GM12878 (cell line): Measurements from ENCODE around the gene ARHGAP26. TPM values are rescaled to one million over a fixed set of nuclear protein-coding genes. Genes with fewer than 3 reads are reported as not detected.

Source experiments
- ATAC-seq: fragments of 200-7000 bp; cut with Tn5 transposase; 3 replicates; pipeline ENCODE4 v1.9.1; 2020; ENCODE audit warnings: mild to moderate bottlenecking, moderate library complexity
- BruUV-seq: library from RNA; stranded (reverse); fragments of 400-500 nt; replicated peaks from 2 replicates; lab custom pipeline; 2021; lab: Mats Ljungman, UMichigan
- CTCF ChIA-PET: fragments of 300-600 bp; sonication (Branson Sonifier 250); formaldehyde crosslinking; extraction: SDS; loops from one replicate; lab custom pipeline; 2021; ENCODE audit warnings: inconsistent platforms; lab: Yijun Ruan, JAX
- POLR2A ChIA-PET: fragments of 350-600 bp; formaldehyde crosslinking; extraction: SDS; loops from one replicate; lab custom pipeline; 2021; ENCODE audit warnings: inconsistent platforms; lab: Charles Lee
- RAD21 ChIA-PET: fragments of 300-600 bp; sonication (Branson Sonifier 250); formaldehyde crosslinking; loops from one replicate; lab custom pipeline; 2023; ENCODE audit warnings: antibody characterized with exemption; ENCODE audit not compliant: unreplicated experiment; lab: Charles Lee
- SMC1A ChIA-PET: fragments of 300-600 bp; sonication (Branson Sonifier 250); formaldehyde crosslinking; loops from one replicate; lab custom pipeline; 2023; ENCODE audit not compliant: unreplicated experiment, uncharacterized antibody; lab: Charles Lee
- DNase-seq: peaks from one replicate; pipeline ENCODE4 v3.0.0-alpha.2; 2011; ENCODE audit warnings: low read depth, low spot score
- FAIRE-seq: peaks from 3 replicates; lab custom pipeline; 2011; peaks lifted over from hg19 to GRCh38; lab: Jason Lieb, UNC
- H2AFZ ChIP-seq: 2 replicates; pipeline ENCODE4 v1.6.0; 2011; ENCODE audit warnings: low read depth, low read length, control low read depth; ENCODE audit not compliant: control insufficient read depth
- H3K27ac ChIP-seq: 2 replicates; pipeline ENCODE4 v1.5.1; 2011; ENCODE audit warnings: control low read depth; ENCODE audit not compliant: control insufficient read depth, insufficient read depth
- H3K27me3 ChIP-seq, 2 experiments: replicated peaks in 1 of 2; 2 replicates each; pipeline versions ENCODE4 v1.6.0 to v1.6.1; 2011; ENCODE audit warnings: low read length in 1 of 2; ENCODE audit not compliant: control insufficient read depth in 2 of 2, insufficient read depth in 2 of 2
- H3K36me3 ChIP-seq, 2 experiments: 2 replicates each; pipeline ENCODE4 v1.5.1; 2011; ENCODE audit warnings: low read length in 1 of 2; ENCODE audit not compliant: control insufficient read depth in 2 of 2, insufficient read depth in 2 of 2
- H3K4me1 ChIP-seq: 2 replicates; pipeline ENCODE4 v1.6.1; 2011; ENCODE audit warnings: mild to moderate bottlenecking, low read length, moderate library complexity, mixed read lengths; ENCODE audit not compliant: control insufficient read depth, insufficient read depth
- H3K4me2 ChIP-seq: 2 replicates; pipeline ENCODE4 v1.6.0; 2011; ENCODE audit warnings: control low read depth; ENCODE audit not compliant: control insufficient read depth, insufficient read depth
- H3K4me3 ChIP-seq: fragments of 200-600 bp; sonication (generic); 2 replicates; pipeline ENCODE4 v1.5.1; 2016
- H3K79me2 ChIP-seq: 2 replicates; pipeline ENCODE4 v1.6.0; 2011; ENCODE audit warnings: low read length; ENCODE audit not compliant: control insufficient read depth, insufficient read depth
- H3K9ac ChIP-seq: 2 replicates; pipeline ENCODE4 v1.8.0; 2011; ENCODE audit warnings: low read length, control low read depth, mixed read lengths; ENCODE audit not compliant: control insufficient read depth, insufficient read depth
- H3K9me3 ChIP-seq: replicated peaks from 3 replicates; pipeline ENCODE4 v1.5.1; 2011; ENCODE audit warnings: mild to moderate bottlenecking, low read length; ENCODE audit not compliant: control insufficient read depth, insufficient read depth
- H4K20me1 ChIP-seq: 2 replicates; pipeline ENCODE4 v1.6.0; 2011; ENCODE audit not compliant: control insufficient read depth, insufficient read depth
- BRCA1 ChIP-seq: IDR thresholded peaks from 2 replicates; pipeline ENCODE4 v1.6.1; 2011; ENCODE audit warnings: low read depth, low read length, improper control_type of control experiment
- CHD1 ChIP-seq: IDR thresholded peaks from 2 replicates; pipeline ENCODE4 v1.6.1; 2012; ENCODE audit warnings: low read depth, low read length, improper control_type of control experiment
- DPF2 ChIP-seq: fragments of 450-650 bp; IDR thresholded peaks from 2 replicates; pipeline ENCODE4 v1.6.1; 2017; ENCODE audit warnings: mild to moderate bottlenecking
- RFX5 ChIP-seq: IDR thresholded peaks from 2 replicates; pipeline ENCODE4 v1.6.1; 2011; ENCODE audit warnings: low read depth, low read length, improper control_type of control experiment
- ZNF274 ChIP-seq: IDR thresholded peaks from one replicate; pipeline ENCODE4 v1.8.0; 2011; ENCODE audit not compliant: insufficient read length, insufficient read depth
- WGBS: methylation state at CpG from one replicate; pipeline ENCODE4 v1.1.6; 2016; ENCODE audit warnings: low lambda C conversion rate; ENCODE audit not compliant: insufficient replicate concordance, insufficient coverage; ENCODE audit errors: missing lambda C conversion rate; 5-methylcytosine and 5-hydroxymethylcytosine counted together
- in situ Hi-C: fragments of 300-500 bp; cut with MboI; formaldehyde crosslinking; loops from 9 replicates; pipeline ENCODE4 v1.14.3; 2018; ENCODE audit warnings: mixed read lengths
- intact Hi-C: fragments of 100-400 bp; cut with micrococcal nuclease; formaldehyde crosslinking; loops from one replicate; pipeline ENCODE4 v1.14.2; 2022; ENCODE audit not compliant: unreplicated experiment
- polyA plus RNA-seq, 11 experiments: library from polyadenylated mRNA; depleted of rRNA in 4 of 11; unstranded in 6 of 11; stranded (reverse) in 5 of 11; fragments of >200 nt; fragmentation: Nextera tagmentation in 4 of 11; fragmentation: Illumina TruSeq in 1 of 11; extraction: Ambion mirVana in 4 of 11; extraction: Trizol in 1 of 11; gene quantifications; 1 replicate in 1 of 11; 2 replicates in 10 of 11; pipeline versions ENCODE4 v1.2.1 to v1.2.3, GENCODE V29; 2011 to 2016; ENCODE audit warnings: inconsistent platforms in 2 of 11, missing spikeins in 2 of 11, low read depth in 1 of 11
- total RNA-seq, 4 experiments: library from RNA; depleted of rRNA in 3 of 4; stranded (reverse); fragments of >200 nt in 3 of 4; fragmentation: Illumina TruSeq in 1 of 4; extraction: Trizol in 1 of 4; gene quantifications; 2 replicates each; pipeline versions ENCODE4 v1.2.1 to v1.2.3, GENCODE V29; 2013 to 2021

Gene ARHGAP26
- total and polyA plus RNA-seq, 10 of the 15 experiments (the other 5 are each of a cell fraction or from before 2014, with no cell fraction given), result 9.4 to 41.5 (median 19.3) TPM

GRCh38 chr5:143135832-143136551 lies 365.8 kb downstream of the ARHGAP26 start:
- BruUV-seq, result no TSS peak
- ChIA-PET RAD21 (interaction anchor here (1.0 to 2.0 kb wide), 6 partner anchors 16 to 95 kb away, joined by 3 to 5 read pairs (median 3); no protein-coding TSS in a partner anchor), SMC1A (interaction anchor here (0.7 to 2.7 kb wide), 19 partner anchors 9 to 112 kb away, joined by 3 to 10 read pairs (median 4); no protein-coding TSS in a partner anchor), POLR2A (interaction anchor here (1.1 to 4.7 kb wide), 3 partner anchors 9 to 21 kb away, joined by 3 to 17 read pairs (median 3); no protein-coding TSS in a partner anchor), CTCF (interaction anchor here (0.6 to 2.8 kb wide), 7 partner anchors 8 to 132 kb away, joined by 3 to 14 read pairs (median 4); no protein-coding TSS in a partner anchor)
- TF ChIP-seq RFX5 (no peak), BRCA1 (no peak), DPF2 (no peak), CHD1 (no peak)
- Histone ChIP-seq H2AFZ (no peak overlapping the region), H4K20me1 (no peaks in the 10 kb centered on the region), H3K9ac (no peak overlapping the region), H3K9me3 (no peaks in the 10 kb centered on the region), H3K4me3 (no peak overlapping the region), H3K4me2 (no peak overlapping the region), H3K79me2 (no peaks in the 10 kb centered on the region), H3K27ac (no peak overlapping the region), H3K27me3 (no peaks in the 10 kb centered on the region), H3K36me3 (peaks cover 2 to 5% of the 10 kb centered on the region in 2 experiments; a peak in 3 of 4 replicates), H3K4me1 (no peaks in the 10 kb centered on the region)
- DNase-seq (no peak), FAIRE-seq (no peak), ATAC-seq (no peak)
- WGBS, result 74% methylated on average over 5 of the region's 5 CpGs
- intact Hi-C loops (no loop called here), in situ Hi-C loops (no loop called here)

DNA sequence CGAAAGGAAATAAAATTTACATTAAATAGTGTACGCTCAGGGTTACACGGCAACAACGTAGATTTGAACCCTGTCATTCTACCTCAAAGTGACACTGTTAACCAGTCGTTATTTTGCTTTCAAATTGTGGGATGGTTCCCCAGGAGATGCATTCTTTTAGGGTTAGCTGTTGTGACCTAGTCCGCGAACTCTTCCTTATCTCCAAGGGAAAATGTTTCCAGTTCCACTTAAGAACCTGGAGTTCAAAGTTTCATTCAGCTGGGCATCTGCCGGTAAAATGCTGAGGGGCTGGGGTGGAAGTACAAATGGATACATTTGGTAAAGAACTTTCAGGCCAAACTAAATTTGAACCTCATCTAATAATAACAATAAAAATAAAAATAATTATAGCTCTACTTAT lies 368.7 kb downstream of the ARHGAP26 start:
- intact Hi-C loops (no loop called here), in situ Hi-C loops (no loop called here)
- Histone ChIP-seq H3K27ac (no peak overlapping the region), H3K9me3 (no peaks in the 10 kb centered on the region), H2AFZ (no peak overlapping the region), H3K27me3 (no peaks in the 10 kb centered on the region), H3K79me2 (no peaks in the 10 kb centered on the region), H4K20me1 (no peaks in the 10 kb centered on the region), H3K4me1 (no peaks in the 10 kb centered on the region), H3K4me2 (no peak overlapping the region), H3K4me3 (no peak overlapping the region), H3K36me3 (peaks cover 2 to 3% of the 10 kb centered on the region in 2 experiments; a peak in 2 of 4 replicates), H3K9ac (no peak overlapping the region)
- WGBS, result 92% methylated on average over 8 of the region's 8 CpGs
- DNase-seq (no peak), FAIRE-seq (no peak), ATAC-seq (no peak)
- CTCF ChIA-PET, result interaction anchor here (1.0 to 1.6 kb wide), 3 partner anchors 10 to 64 kb away, joined by 3 to 5 read pairs (median 3); no protein-coding TSS in a partner anchor
- BruUV-seq, result no TSS peak
- RAD21 ChIA-PET, result interaction anchor here (1.0 to 1.4 kb wide), 2 partner anchors 11 to 20 kb away, joined by 3 read pairs; no protein-coding TSS in a partner anchor
- POLR2A ChIA-PET, result interaction anchor here (1.2 to 1.3 kb wide), 2 partner anchors 18 to 29 kb away, joined by 4 to 5 read pairs; no protein-coding TSS in a partner anchor
- TF ChIP-seq ZNF274, result no peak
- SMC1A ChIA-PET, result interaction anchor here (0.8 to 2.8 kb wide), 9 partner anchors 8 to 29 kb away, joined by 3 to 17 read pairs (median 4); no protein-coding TSS in a partner anchor
